Measurements from ENCODE around the gene LYPD6B.

The LYPD6B gene, protein sequence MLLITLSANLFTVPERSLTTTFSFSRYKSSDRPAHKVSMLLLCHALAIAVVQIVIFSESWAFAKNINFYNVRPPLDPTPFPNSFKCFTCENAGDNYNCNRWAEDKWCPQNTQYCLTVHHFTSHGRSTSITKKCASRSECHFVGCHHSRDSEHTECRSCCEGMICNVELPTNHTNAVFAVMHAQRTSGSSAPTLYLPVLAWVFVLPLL

DNA sequence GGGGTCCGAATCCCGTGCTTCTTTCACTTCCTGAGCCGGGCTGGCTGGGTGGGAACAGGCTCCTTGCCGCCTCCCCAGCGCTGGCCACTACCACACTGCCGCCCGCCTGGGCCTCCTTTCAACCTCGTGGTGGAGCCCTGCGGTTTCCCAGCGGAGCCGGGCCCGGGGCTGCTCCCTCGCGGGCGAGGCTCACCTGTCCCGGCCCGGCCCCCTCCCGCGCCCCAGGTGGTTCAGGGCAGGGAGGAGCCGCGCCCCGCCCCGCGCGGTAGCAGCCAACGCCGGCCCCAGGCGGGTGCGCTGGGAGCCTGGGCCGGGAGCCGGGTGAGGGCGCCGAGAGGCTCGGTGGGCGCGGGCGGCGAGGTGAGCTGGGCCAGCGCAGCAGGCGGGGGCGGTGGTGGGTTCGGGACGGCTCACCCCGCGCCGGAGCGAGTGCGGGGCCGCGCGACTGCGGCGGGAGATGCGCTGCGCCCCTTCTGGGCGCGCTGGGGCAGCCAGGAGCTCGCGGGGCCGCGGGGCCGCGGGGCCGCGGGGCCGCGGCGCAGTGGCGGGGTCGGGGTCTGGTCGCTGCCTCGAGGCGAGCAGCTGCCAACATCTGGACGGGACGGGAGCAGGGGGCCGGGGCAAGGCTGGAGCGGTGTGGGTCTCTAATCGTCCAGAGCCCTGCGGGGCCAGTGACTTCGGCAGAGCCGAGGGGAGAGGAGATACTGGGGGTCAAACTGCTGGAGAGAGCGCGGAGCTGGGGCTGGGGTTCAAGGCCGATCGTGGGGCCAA lies at the start of gene LYPD6B:
LYPD6B (plus strand) TSS at position 258 of the 771 bp plus-strand sequence. CDS start 92,250 bp downstream, outside the sequence.
- DNase-seq (ENCODE audit: low read depth) = no peak

DNA sequence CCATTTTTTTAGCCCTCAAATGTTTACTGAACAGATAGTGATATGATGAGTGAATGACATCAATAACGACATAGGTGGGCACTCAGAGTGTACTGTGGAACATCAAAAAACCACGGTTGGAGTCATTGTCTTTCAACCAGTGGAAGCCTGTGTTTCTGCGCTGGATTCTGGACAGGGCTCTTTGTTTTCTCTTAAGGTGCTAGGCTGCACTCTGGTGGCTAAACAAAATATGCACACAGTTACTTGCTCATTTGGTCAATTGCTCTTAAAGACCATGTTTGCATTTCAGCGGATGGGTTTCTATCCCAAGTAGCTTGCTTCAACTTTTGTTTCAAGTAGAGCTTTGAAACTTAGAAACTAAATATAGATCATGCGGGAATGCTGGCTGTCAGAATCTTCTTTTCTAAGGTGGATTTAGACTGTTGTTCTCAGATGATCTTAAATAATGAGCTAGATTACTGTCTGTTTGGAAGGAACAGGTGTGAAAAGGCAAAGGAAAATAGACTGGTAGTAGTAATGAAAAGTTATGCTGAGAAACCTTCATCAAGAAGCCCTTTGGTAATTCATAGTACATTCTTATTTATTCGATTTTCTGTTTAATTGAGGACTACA lies 48.5 kb upstream of the LYPD6B start:
- no peak for DNase-seq (ENCODE audit: low read depth)

DNA sequence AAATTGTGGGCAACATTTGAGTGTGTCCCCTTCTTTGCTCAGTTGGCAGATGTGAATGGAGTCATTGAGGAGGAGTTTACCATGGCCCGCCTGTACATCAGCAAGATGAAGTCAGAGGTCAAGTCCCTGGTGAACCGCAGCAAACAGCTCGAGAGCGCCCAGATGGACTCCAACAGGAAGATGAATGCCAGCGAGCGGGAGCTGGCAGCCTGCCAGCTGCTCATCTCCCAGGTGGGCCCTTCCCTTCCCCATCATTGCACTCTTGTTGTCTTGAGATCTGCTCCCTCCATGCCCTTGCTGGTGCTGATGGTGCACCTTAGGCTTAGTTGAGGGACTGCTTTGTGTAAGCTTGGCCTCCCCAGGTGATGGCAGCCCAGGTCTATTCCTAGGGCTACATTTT lies 47.5 kb upstream of the LYPD6B start:
- DNase-seq (ENCODE audit: low read depth) = no peak

DNA sequence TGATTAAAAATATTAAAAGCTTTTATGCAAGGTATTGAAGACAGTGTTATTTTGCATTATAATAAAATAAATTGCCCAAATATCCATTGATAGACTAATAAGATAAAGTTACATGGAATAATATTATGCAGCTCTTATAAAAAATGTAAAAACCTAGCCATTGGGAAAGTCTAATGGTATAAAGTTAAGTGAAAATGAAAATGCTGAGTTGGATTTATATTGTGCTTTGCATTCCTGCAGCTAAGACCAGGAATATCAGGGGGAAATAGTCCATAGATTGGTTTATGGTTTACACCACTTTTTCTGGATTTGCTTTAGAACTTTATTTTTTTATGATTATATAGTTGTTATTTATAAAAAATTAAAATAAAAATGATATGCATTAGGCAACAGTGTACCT lies 46.1 kb upstream of the LYPD6B start:
- DNase-seq (ENCODE audit: low read depth) = no peak

DNA sequence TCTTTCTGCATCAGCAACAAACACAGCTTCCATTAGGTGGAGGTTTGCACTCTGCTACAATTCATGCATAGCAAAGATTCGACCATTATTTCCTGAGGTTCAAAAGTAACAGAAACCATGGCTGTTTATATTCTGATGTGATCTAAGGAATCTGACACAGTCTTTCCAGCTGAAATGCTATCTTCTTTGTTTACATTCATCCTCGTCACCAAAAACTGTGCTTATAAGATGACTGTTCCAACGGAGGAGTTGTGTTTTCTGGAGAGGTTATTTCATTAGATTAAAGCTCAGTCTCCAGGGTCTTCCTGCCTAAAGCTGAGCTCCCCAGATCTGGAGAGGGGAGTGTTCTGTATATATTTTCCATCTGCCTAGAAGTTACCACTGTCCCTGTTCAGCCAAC lies 45.1 kb upstream of the LYPD6B start:
- DNase-seq (ENCODE audit: low read depth) = no peak

DNA sequence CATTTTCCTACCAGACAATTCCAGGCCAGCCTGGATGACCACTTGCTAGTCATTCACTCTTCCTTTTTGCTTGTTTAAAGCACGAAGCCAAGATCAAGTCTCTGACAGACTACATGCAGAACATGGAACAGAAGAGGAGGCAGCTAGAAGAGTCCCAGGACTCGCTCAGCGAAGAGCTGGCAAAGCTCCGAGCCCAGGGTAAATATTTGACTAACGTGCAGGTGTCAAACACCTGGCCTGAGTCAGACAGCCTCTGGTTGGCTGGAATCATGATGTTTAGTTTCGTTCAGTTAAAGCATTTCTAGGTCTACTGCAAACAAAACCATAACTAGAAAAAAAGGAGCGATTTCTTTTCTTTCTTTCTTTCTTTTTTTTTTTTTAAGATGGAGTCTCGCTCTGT lies 44.2 kb upstream of the LYPD6B start:
- no peak for DNase-seq (ENCODE audit: low read depth)

DNA sequence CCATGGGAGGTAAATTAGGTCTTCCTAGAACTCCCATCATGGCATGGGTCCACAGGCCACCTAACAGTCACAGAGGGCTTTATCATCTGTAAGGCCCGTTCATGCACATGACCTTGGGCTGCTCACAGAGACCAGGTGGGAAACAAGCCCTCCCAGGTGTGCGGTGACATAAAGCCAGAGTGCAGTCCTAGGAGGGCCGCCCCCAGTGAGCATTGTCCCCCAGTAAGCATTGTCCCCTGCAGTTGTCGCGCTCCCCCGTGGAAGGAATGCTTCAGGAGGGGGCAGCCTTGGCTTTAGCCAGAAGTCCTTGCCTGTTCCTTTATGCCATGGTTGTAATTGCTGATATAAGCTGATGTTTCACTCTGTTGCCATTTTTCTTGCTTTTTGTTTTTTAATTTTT lies 41.7 kb upstream of the LYPD6B start:
- DNase-seq (ENCODE audit: low read depth) = no peak

DNA sequence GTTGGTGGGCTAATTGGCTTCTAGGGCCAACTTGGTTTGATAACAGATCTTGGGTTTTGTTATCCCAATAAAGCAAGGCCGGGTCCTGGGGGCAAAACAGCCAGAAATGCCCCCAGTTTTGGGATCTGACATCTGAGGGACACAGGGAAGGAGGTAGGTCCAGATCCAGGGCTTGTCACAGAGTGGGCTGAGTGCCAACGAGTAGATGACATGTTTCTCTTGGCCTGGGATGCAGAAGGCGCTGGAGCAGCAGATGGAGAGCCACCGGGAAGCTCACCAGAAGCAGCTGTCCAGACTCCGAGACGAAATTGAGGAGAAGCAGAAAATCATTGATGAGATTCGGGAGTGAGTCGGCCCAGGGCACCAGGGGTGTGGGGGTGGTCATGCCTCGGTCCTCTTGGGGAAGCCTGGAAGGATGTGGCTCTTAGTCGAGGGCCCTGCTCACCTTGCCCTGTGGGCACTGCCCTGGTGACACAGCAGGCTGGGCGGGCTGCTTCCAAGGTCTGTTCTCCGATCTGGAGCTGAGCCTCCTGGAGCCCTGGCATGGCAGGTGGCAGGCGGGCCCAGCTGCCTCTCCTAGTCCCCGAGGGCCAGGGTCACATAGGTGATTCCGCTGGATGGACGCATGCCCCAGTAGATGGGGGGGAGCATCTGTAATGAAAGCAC lies 40.2 kb upstream of the LYPD6B start:
- DNase-seq (ENCODE audit: low read depth) = no peak

DNA sequence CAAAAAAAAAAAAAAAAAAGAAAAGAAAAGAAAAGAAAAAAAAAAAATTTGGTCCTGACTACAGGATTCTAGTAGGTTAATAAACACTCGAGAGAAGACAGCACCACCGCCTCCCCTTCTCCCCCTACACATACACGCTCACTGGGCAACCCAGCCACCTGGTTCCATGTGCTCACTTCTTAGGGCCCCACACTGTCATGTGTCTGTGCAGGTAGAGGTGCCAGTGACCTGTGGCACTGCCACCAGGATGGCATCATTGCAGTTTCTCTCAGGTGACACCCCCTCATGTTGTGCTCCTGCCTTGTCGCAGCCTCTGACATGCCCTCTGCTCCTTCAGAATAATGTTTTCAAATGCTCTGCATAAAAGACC lies 39.7 kb upstream of the LYPD6B start:
- no peak for DNase-seq (ENCODE audit: low read depth)

DNA sequence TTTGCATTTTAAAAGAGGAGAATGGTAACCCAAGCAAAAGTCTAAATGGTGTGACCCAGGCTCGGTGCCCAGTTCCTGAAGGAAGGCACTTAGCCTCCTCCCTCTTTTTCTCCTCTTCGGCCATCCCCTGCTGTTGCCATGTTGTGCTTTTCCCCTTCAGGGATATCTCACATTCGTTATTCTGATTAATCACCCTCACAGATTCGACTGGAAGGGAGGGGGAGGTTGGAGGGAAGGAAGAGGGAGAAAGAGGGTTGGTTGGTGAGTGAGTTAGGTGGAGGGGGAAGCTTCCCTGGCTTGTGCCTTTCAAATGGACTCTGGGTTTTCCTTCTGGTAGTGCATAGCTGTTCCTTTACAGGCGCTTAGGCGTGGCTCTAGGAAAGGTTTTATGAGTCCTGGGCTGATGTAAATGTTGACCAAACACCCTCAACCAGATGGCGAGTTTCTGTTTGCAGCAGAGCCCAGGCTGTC lies 39.0 kb upstream of the LYPD6B start:
- no peak for DNase-seq (ENCODE audit: low read depth)

DNA sequence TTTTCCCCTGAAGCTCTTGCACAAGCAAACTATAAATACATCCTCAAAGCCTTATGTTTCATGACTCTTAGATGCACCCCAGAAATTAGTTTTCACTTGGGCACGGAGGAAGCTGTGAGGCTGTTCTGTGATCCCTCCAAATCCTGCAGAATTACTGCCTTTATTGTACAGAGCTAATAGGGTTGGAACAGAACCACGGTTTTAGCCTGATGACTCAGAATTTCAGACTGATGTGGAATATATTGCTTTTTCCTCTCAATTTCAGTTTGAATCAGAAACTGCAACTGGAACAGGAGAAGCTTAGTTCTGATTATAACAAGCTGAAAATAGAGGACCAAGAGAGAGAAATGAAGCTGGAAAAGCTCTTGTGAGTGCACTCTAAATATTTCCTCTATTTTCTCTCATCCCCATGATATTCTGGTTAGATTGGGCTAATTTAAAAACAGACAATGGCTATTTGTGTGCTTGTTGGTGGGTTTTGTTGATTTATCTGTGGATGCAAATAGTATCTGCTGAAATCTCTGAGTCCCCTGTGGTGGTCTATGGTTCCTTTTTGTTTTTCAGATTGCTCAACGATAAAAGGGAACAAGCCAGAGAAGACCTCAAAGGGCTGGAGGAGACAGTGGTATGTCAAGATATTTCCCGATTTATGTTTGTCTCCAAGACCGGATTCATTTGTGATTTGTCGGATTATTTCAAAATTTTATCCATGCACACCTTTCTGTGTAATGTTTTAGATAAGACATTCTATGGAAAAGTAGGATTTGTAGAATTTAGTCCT lies 38.2 kb upstream of the LYPD6B start:
- no peak for DNase-seq (ENCODE audit: low read depth)

DNA sequence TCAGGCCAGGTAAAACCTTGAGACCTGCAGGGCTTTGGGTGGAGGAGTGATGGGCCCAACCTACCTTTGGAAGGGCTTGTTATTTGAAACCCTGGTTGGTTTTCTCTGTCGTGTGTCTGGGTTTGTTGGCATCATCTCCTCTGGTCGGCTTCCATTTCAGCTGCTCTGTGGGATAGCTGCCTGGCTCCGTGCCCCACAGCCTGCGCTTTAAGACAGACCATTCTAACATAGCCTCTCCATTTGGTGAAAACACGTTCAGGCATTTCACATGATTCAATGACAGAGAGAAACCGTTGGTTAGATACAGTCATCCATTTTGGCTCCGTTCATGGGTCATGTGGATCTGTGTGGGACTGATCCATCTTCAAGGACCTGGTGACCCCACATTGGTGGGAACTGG lies 37.0 kb upstream of the LYPD6B start:
- no peak for DNase-seq (ENCODE audit: low read depth)

DNA sequence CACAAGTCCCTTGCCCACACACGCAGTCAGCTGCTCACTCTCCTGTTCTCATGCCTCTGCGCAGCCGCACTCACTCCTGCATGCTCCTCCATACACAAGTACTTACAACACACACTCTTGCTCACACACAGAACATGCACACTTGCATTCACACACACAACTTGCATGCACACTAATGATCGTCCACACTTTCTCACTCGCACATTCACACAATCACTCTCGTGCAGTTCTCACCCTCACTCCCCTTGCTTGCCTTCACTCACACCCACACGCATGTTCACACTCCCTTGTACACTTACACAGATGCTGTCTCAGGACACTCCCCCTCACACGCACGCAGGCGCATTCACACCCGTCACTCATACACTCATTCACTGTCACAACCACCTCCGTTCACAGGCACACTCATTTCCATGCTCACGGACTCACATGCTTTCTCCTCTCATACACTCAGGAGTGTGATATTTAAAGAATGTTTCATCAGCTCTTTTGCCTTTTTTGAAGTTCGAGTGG lies 36.1 kb upstream of the LYPD6B start:
- no peak for DNase-seq (ENCODE audit: low read depth)

DNA sequence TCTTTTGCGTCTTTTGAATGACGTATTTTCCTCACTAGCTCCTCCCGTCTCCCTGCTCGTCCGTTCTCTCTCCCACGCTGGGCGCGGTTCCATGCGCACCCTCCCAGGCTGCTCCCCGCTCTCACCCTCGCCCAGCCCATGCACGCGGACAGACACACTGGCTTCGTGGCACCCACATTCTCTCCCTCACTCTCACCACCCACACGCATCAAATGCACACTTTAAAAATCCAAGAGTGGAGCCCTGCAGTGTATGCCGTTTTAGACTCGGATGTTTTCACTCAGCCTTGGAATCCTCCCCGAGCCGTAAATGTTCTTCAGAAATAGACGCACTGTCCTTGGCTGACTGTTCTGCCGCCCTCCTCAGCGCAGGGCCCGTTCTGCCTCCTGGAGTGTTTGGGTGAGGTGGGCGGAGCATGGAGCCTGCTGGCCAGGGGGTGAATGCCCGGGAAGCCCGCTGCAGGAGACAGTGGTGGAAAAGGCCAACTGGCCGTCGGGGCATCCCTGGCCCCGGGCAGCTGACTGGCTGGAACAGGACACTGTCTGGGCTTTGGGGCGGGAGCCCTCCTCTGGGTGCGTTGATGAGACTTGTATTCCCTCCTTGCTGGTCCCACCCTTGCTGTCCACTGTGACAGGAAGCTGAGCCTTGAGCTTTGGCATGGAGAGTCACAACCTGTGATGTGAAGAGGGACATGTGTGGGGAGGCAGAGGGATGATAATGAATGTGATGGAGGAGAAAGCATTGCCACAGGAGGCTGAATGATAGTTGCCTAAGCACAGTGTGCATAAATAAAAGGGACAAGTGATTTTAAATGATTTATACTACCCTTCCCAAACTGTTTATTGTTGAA lies 35.4 kb upstream of the LYPD6B start:
- DNase-seq (ENCODE audit: low read depth) = no peak

DNA sequence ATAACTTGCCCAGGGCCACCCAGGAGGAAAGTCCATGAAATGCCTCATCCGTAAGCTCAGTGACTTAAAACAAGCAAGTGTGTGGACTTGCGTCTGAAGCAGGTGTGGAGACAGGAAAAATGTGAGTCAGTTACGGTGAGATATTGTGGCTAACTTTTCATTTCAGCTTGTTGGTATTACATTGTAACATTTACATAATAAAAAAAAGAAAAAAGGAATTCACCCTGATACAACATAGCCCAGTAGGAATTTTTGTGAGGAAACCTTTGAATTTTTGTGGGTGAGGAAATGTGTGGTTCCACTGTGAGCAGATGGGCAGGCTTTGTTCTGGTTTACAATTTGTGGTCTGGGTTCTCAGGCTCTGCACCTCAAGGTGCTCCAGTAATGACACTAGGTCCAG lies 33.7 kb upstream of the LYPD6B start:
- DNase-seq (ENCODE audit: low read depth) = no peak

DNA sequence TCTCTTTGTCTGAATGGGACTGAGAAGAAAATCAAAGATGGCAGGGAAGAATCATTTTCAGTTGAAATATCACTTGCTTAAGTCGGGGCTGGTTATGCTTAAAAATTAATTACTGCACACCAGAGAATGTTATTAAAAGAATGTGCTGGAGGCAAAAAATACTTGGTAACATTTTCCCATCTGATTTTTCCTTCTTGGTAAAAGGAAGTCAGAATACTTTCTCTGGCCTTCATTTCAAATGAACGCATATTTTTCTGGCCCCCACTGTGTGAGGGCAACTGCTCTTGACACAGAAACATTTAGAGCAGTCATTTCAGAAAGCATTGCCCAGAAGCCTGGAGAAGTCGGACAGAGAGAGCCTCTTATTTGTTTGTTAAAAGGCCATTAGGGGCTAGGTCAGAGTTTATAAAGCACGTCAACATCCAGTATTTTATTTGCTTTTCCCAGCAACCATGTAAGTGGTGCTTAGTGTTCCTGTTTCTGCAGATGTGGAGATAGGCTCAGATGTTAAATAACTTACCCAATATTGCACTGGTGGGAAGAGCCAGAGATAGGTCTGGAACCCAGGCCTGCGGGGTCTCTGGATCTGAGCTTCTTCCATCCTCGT lies 32.9 kb upstream of the LYPD6B start:
- no peak for DNase-seq (ENCODE audit: low read depth)

DNA sequence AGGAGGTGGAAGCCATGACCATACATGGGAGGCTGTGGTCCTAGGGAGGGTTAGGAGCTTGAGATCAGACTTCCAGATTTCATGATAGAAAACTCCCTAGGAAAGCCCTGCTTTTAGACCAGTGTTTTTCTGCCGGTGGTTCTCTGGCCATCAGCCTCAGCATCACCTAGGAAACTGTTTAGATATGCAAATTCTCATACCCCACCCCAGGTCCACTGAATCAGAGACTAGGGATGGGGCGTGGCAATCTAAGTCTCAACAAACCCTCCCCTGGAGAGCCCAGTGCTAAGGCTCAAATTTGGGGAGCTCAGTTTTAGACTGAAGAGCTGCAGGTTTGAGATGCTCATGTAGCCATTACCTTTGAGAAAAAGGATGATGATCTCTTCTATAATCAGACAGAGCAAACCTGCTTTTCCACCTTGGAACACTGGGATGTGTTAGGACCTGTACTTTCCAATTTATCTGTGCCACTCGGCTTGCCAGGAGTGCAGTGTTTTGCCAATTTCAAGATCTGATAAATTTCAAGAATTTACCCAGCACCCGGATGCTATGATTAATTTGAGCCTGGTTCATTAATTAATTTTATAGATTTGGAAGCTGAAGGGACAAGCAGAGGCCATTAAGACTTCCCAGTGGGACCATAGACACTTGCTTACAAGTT lies 31.5 kb upstream of the LYPD6B start:
- DNase-seq (ENCODE audit: low read depth) = no peak

DNA sequence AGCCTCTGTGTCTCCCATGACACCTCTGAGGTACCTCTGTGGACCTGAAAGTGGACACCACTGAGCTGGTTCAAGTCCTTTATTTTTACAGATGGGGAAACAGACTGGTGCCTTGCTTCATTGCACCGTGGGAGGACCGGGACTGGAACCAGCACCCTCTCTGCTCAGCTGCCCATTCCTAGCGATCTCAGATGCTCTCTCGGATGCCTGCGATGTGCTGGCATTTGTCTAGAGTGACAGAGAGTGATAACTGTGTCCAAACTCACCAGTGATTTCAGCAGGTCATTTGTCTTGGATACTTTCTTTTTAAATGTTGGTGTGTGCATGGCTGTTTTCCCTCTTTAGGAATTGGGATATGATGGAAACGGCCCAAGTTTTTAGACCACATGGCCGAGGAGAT lies 30.1 kb upstream of the LYPD6B start:
- no peak for DNase-seq (ENCODE audit: low read depth)

DNA sequence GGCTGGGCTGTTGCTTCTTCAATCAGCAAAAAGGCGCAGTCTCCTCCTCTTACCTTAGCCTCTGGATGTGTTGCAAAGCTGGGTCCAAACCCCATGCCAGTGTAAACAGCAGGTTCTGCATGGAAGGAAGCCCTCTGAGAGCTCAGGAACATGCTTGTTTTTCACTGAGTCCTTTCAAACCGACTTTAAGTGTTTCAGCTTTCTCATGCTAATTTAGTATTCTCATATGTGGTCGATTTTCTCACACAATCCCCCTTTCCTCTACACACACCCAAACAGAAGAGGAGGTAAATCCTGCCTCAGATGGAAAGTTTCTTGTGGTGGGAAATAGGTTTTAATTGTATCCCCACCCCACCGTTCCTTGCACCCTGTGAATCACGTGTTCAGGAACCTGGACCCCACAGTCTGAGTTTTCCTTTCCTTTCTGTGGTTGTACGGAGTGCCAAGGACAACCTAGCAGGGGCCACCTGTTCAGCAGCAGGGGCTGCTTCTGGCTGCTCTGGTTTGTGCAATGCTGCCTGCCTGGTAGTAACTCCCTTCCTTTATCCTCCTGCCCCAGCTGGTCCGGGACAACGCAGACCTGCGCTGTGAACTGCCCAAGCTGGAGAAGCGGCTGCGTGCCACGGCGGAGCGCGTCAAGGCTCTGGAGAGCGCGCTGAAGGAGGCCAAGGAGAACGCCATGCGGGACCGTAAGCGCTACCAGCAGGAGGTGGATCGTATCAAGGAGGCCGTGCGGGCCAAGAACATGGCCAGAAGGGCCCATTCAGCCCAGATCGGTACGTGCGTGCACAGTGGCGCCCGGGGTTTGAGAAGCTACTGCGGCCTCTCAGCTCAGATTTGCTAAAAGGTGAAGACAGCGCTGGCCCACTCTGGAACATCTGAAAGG lies 28.7 kb upstream of the LYPD6B start:
- DNase-seq (ENCODE audit: low read depth) = no peak

Measured in activated T-helper 1 cell treated with Interleukin-2 at 50 U/mL for 16 hours (primary cell).